K562 (cell line): Measurements from ENCODE around the gene SMC4. TPM values are rescaled to one million over a fixed set of nuclear protein-coding genes. Genes with fewer than 3 reads are reported as not detected.

Source experiments
- ATAC-seq: fragments of 200-7000 bp; cut with Tn5 transposase; 3 replicates; pipeline ENCODE4 v1.9.1; 2020; ENCODE audit warnings: moderate library complexity
- BruUV-seq: library from RNA; stranded (reverse); fragments of 400-500 nt; replicated peaks from 2 replicates; lab custom pipeline; 2021; lab: Mats Ljungman, UMichigan
- CTCF ChIA-PET: fragments of 300-600 bp; formaldehyde crosslinking; extraction: SDS; loops from one replicate; lab custom pipeline; 2021; ENCODE audit warnings: low intra/inter-chr PET ratio; lab: Yijun Ruan, JAX
- POLR2A ChIA-PET: fragments of 300-600, 350-650 bp; sonication (Branson Sonifier 250); formaldehyde crosslinking; extraction: SDS; loops from one replicate; lab custom pipeline; 2021; ENCODE audit warnings: antibody characterized with exemption, inconsistent platforms; lab: Yijun Ruan, JAX
- DNase-seq, 4 experiments: peaks; one replicate each; pipeline versions ENCODE4 v3.0.0 to v3.0.0-alpha.2; 2011 to 2018; ENCODE audit warnings: low spot score in 3 of 4, mixed read lengths in 3 of 4; ENCODE audit errors: extremely low read depth in 1 of 4
- FAIRE-seq: peaks from 2 replicates; lab custom pipeline; 2011; peaks lifted over from hg19 to GRCh38; lab: Jason Lieb, UNC
- H2AFZ ChIP-seq: 2 replicates; pipeline ENCODE4 v1.6.0; 2011; ENCODE audit warnings: low read depth, low read length, control low read depth, inconsistent platforms
- H3K27ac ChIP-seq: fragments of 200-600 bp; 3 replicates; pipeline ENCODE4 v1.8.0; 2011; ENCODE audit warnings: low read depth, mild to moderate bottlenecking, control low read depth, inconsistent platforms, low read length, moderate library complexity, mixed read lengths; ENCODE audit errors: extremely low read depth
- H3K27me3 ChIP-seq, 2 experiments: fragments of 300-600 bp in 1 of 2; 2 replicates in 1 of 2; 3 replicates in 1 of 2; pipeline versions ENCODE4 v1.6.0 to v1.8.0; 2011; ENCODE audit warnings: inconsistent platforms in 2 of 2, low read length in 2 of 2, mild to moderate bottlenecking in 1 of 2, mixed read lengths in 1 of 2, moderate library complexity in 1 of 2; ENCODE audit not compliant: control insufficient read depth in 2 of 2, insufficient read depth in 2 of 2
- H3K36me3 ChIP-seq: fragments of 300-600 bp; 3 replicates; pipeline ENCODE4 v1.8.0; 2011; ENCODE audit warnings: mild to moderate bottlenecking, low read length, inconsistent platforms; ENCODE audit not compliant: control insufficient read depth, insufficient read depth
- H3K4me1 ChIP-seq, 2 experiments: fragments of 200-600 bp in 1 of 2; replicated peaks in 1 of 2; 2 replicates in 1 of 2; 3 replicates in 1 of 2; pipeline versions ENCODE4 v1.5.1 to v1.8.0; 2011; ENCODE audit warnings: inconsistent platforms in 2 of 2, low read length in 2 of 2, mild to moderate bottlenecking in 1 of 2, mixed read lengths in 1 of 2, moderate library complexity in 1 of 2; ENCODE audit not compliant: control insufficient read depth in 2 of 2, insufficient read depth in 2 of 2
- H3K4me2 ChIP-seq: 2 replicates; pipeline ENCODE4 v1.6.1; 2011; ENCODE audit warnings: low read length, control low read depth, inconsistent platforms, mixed read lengths; ENCODE audit not compliant: insufficient read depth
- H3K4me3 ChIP-seq: fragments of 200-600 bp; sonication (generic), shearing (Covaris generic); 2 replicates; pipeline ENCODE4 v1.5.1; 2016; ENCODE audit warnings: control low read depth, inconsistent platforms
- H3K79me2 ChIP-seq: fragments of 200-600 bp; 3 replicates; pipeline ENCODE4 v1.8.0; 2011; ENCODE audit warnings: low read length, inconsistent platforms; ENCODE audit not compliant: control insufficient read depth, insufficient read depth
- H3K9ac ChIP-seq, 2 experiments: 2 replicates each; pipeline versions ENCODE4 v1.6.0 to v1.6.1; 2011; ENCODE audit warnings: low read depth in 2 of 2, low read length in 2 of 2, control low read depth in 1 of 2, inconsistent platforms in 1 of 2, mild to moderate bottlenecking in 1 of 2, mixed read lengths in 1 of 2; ENCODE audit not compliant: insufficient read depth in 1 of 2
- H3K9me1 ChIP-seq: one replicate; pipeline ENCODE4 v1.6.0; 2011; ENCODE audit warnings: inconsistent platforms, mild to moderate bottlenecking, low read length, moderate library complexity; ENCODE audit not compliant: control insufficient read depth, insufficient read depth
- H3K9me3 ChIP-seq: replicated peaks from 2 replicates; pipeline ENCODE4 v1.5.1; 2011; ENCODE audit warnings: low read depth, low read length, inconsistent platforms; ENCODE audit not compliant: control insufficient read depth, insufficient read depth
- H4K20me1 ChIP-seq: replicated peaks from 2 replicates; pipeline ENCODE4 v1.6.1; 2011; ENCODE audit warnings: low read length, inconsistent platforms, mixed read lengths; ENCODE audit not compliant: control insufficient read depth, insufficient read depth
- ARID1B ChIP-seq: fragments of 450-650 bp; IDR thresholded peaks from 2 replicates; pipeline ENCODE4 v1.6.1; 2016; ENCODE audit warnings: antibody characterized with exemption, mild to moderate bottlenecking, inconsistent platforms
- CBFA2T3 ChIP-seq: fragments of 450-650 bp; IDR thresholded peaks from 2 replicates; pipeline ENCODE4 v1.6.1; 2017
- CXXC5 ChIP-seq: fragments of 250-450 bp; sonication (Bioruptor Pico); IDR thresholded peaks from 2 replicates; pipeline ENCODE4 v1.8.0; 2022; ENCODE audit warnings: inconsistent platforms, mild to moderate bottlenecking, moderate library complexity
- PHF20 ChIP-seq: fragments of 450-650 bp; IDR thresholded peaks from 2 replicates; pipeline ENCODE4 v1.6.1; 2018; ENCODE audit not compliant: partially characterized antibody
- RBM25 ChIP-seq: fragments of 200-400 bp; formaldehyde crosslinking; IDR thresholded peaks from 2 replicates; pipeline ENCODE4 v1.6.1; 2018; ENCODE audit warnings: low read length, low read depth, moderate library complexity; ENCODE audit not compliant: severe bottlenecking
- SPI1 ChIP-seq: IDR thresholded peaks from 2 replicates; pipeline ENCODE4 v1.6.1; 2011; ENCODE audit warnings: low read depth, low read length, control low read depth, borderline replicate concordance
- TAL1 ChIP-seq: fragments of 450-650 bp; IDR thresholded peaks from 2 replicates; pipeline ENCODE4 v1.6.1; 2016; ENCODE audit warnings: mild to moderate bottlenecking
- TCF3 ChIP-seq: sonication (generic); formaldehyde crosslinking; IDR thresholded peaks from 2 replicates; pipeline ENCODE4 v1.4.0; 2020; ENCODE audit warnings: mild to moderate bottlenecking, missing genetic modification reagents
- ZBTB33 ChIP-seq: sonication (generic); formaldehyde crosslinking; IDR thresholded peaks from 2 replicates; pipeline ENCODE4 v1.8.1; 2023; ENCODE audit warnings: mild to moderate bottlenecking, missing genetic modification reagents
- ZEB2 ChIP-seq: fragments of 450-650 bp; IDR thresholded peaks from 2 replicates; pipeline ENCODE4 v1.6.1; 2016
- whole genome bisulfite sequencing: fragments of 100-300 bp; shearing (Covaris generic); methylation state at CpG from one replicate; pipeline ENCODE4 v1.1.6; 2016; ENCODE audit warnings: low coverage, mixed read lengths; ENCODE audit not compliant: insufficient coverage; ENCODE audit errors: missing lambda C conversion rate; 5-methylcytosine and 5-hydroxymethylcytosine counted together
- in situ Hi-C: fragments of 300-500 bp; cut with MboI; formaldehyde crosslinking; loops from 4 replicates; pipeline ENCODE4 v1.15.0; 2018; ENCODE audit warnings: inconsistent platforms, mixed read lengths
- intact Hi-C: fragments of 100-400 bp; cut with micrococcal nuclease; formaldehyde crosslinking; loops from 2 replicates; pipeline ENCODE4 v1.14.2; 2022
- polyA plus RNA-seq, 8 experiments: library from polyadenylated mRNA; depleted of rRNA in 4 of 8; stranded (reverse) in 5 of 8; unstranded in 3 of 8; fragments of >200 nt; fragmentation: Nextera tagmentation in 2 of 8; fragmentation: Illumina TruSeq in 1 of 8; extraction: Ambion mirVana in 2 of 8; extraction: Trizol in 1 of 8; gene quantifications; 2 replicates each; pipeline versions ENCODE4 v1.2.1 to v1.2.3, GENCODE V29; 2011 to 2014; ENCODE audit warnings: inconsistent platforms in 1 of 8, missing spikeins in 1 of 8
- total RNA-seq, 7 experiments: library from RNA; depleted of rRNA in 6 of 7; stranded (reverse); fragments of >200 nt in 6 of 7; fragmentation: Illumina TruSeq in 2 of 7; extraction: Trizol in 2 of 7; gene quantifications; 2 replicates each; pipeline versions ENCODE4 v1.2.1 to v1.2.3, GENCODE V29; 2011 to 2021; ENCODE audit warnings: low replicate concordance in 1 of 7

SMC4 gene
- total and polyA plus RNA-seq, 9 of the 15 experiments (the other 6 are each of a cell fraction or from before 2014, with no cell fraction given): 87.9 to 347 (median 176) TPM

- no peaks in the 10 kb centered on the region for H3K36me3 ChIP-seq
- H2AFZ ChIP-seq: peak overlapping the region; percentile 42; the same call in 1 of the 2 replicates
- H3K27me3 ChIP-seq: no peaks in the 10 kb centered on the region
- WGBS: 30% methylated on average over 9 of the region's 9 CpGs
- no peaks in the 10 kb centered on the region for H3K9me3 ChIP-seq
- DNase-seq (peak in 1 of 4 experiments; percentile 45), ATAC-seq (peak; percentile 81), FAIRE-seq (peak; percentile 78)
- H3K4me3 ChIP-seq: no peak overlapping the region
- in situ Hi-C loops: loop anchor here (25.0 kb wide), 1 partner anchor 572 kb away; no protein-coding TSS in a partner anchor
- no peaks in the 10 kb centered on the region for H3K9me1 ChIP-seq
- no peaks in the 10 kb centered on the region for H3K79me2 ChIP-seq
- TF ChIP-seq SPI1 (peak; percentile 43; the same call in 1 of the 2 replicates), CXXC5 (CRISPR knock-in tag) (peak; percentile 37; the same call in 1 of the 2 replicates), CBFA2T3 (peak; percentile 33; the same call in 1 of the 2 replicates), ZBTB33 (CRISPR knock-in tag) (no peak), ARID1B (peak; percentile 38; the same call in 1 of the 2 replicates), TCF3 (CRISPR knock-in tag) (peak; percentile 44; the same call in 1 of the 2 replicates), PHF20 (no peak), ZEB2 (0 out of 2 replicates have a peak, but pooled peaks have one; percentile 24), TAL1 (peak; percentile 14; the same call in 1 of the 2 replicates), RBM25 (peak; percentile 57)
- peak overlapping the region; percentile 22; the same call in 1 of the 2 replicates for H3K4me2 ChIP-seq
- no peak overlapping the region for H3K27ac ChIP-seq
- ChIA-PET POLR2A (interaction anchor here (6.8 kb wide), 1 partner anchor 10 kb away, joined by 51 read pairs; the partner anchor contains the start of gene TRIM59), CTCF (no interaction called here)
- intact Hi-C loops: no loop called here
- no peak overlapping the region for H3K9ac ChIP-seq
- H4K20me1 ChIP-seq: no peaks in the 10 kb centered on the region
- H3K4me1 ChIP-seq: peaks cover 10 to 14% of the 10 kb centered on the region in 2 experiments
- BruUV-seq: no TSS peak
Measured at GRCh38 chr3:160459450-160459970, 60.1 kb downstream of the SMC4 start.
